ENCODE measurements around the gene ZSCAN31.
A peak's percentile ranks its signal among the peaks of the same experiment; 100 is the strongest.
"Not testable (repeated sequence)": the region's sequence is repeated elsewhere in the genome, so short reads cannot be mapped to it uniquely, and the experiment has no call there.

The ZSCAN31 gene

DNA sequence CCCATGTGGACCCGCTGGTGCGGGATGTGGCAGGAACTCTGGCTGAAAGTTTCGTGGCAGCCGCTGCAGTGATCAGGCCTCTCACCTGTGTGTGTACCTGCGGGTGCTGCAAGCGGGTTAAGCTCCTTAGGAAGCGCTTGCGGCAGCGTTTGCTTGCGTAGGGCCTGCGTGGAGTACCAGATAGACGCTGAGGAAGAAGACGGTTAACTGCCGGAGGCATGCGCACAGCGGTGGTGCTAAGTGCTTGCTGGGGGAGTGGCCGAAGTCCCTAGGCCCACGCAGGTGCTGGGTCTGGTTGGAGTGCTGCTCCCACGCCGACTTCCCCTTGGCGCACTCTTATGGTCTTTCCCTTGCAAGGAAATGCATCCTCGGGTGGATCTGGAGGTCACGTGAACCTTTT lies 23.0 kb downstream of the ZSCAN31 start:
- DNase-seq, result no peak

DNA sequence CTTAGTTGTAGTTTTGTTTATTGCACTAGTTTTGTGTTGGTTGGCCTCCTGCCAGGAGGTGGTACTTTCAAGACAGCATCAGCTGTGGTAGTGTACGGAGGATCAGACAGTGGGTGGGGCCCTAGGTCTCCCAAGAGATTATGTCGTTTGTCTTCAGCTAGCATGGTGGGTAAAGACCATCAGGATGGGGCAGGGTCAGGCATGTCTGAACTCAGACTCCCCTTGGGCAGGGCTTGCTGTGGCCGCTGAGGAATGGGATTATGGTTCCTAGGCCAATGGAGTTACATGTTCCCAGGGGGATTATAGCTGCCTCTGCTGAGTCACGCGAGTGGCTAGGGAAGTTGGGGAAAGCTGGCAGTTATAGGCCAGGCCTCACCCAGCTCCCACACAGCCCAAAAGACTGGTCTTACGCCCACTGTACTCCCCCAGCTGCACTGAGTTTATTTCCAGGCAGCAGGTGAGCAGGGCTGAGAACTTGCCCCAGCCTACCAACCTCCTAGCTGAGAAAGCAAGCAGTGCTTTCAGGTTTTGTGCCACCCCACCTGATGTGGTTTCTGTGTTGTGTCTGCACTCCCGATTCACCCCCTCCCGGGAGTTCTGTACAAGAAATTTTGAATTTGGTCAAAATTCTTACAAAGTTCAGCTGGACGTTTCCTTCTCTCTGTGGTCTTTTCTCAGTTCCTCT lies 24.7 kb downstream of the ZSCAN31 start:
- no peak for DNase-seq

DNA sequence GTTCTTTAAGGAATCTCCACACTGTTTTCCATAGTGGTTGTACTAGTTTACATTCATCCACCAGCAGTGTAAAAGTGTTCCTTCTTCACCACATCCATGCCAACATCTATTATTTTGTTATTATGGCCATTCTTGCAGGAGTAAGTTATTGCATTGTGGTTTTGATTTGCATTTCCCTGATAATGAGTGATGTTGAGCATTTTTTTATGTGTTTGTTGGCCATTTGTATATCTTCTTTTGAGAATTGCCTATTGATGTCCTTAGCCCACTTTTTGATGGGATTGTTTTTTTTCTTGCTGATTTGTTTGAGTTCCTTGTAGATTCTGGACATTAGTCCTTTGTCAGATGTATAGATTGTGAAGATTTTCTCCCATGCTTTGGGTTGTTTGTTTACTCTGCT lies 29.6 kb downstream of the ZSCAN31 start:
- DNase-seq, result not testable (repeated sequence)

DNA sequence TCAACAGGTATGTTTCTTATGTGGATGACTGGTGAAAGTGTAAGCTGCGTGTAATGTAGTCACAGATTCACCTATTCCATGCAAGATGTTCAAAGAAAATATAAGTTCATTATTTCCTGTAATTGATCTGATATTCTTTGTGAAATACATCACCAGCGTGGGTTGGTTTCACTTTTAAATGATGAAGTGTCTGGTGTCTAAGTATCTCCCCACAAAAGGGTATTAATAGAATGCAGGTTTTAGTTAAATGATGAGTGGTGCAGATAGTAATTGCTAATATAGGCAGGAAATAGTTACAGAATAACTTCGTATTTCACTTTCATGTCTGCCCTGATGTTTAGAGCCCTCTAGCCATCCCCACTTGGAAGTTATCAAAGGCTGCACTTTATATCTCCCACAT lies 32.4 kb downstream of the ZSCAN31 start:
- no peak for DNase-seq

DNA sequence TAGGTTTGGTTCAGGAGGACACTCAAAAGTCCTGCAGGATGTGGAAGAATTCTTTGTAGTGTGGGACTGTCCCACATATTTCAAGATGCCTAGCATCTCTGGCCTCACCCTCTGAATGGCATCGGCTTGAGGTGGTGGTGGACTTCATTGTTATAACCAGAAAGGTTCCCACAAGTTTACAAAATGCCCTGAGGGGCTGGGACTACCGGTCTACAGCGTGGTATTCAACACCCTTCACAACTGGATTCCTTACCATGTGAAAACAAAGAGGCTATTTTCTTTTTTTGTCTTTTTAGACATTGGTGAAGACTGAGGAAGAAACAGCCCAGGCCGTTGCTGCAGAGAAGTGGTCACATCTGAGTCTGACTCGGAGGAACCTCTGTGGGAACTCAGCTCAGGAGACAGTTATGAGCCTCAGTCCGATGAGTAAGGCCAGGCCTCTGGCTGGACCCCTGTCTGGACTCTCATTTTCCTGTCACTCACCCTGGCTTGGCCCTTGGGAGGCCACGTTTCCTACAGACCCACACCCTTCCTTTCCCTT lies 39.4 kb downstream of the ZSCAN31 start:
- DNase-seq, result no peak

DNA sequence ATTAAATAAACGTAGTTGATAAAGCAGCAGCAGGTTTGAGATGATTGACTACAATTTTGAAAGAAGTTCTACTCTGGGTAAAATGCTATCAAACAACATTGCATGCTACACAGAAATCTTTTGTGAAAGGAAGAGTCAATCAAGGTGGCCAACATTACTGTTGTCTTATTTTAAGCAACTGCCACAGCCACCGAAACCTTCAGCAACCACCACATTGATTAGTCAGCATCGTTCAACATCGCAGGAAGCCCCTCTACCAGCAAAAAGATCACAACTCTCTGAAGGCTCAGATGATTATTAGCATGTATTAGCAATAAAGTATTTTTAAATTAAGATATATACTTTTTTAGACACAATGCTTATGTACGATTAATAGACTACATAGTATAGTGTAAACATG lies 40.6 kb downstream of the ZSCAN31 start:
- no peak for DNase-seq

DNA sequence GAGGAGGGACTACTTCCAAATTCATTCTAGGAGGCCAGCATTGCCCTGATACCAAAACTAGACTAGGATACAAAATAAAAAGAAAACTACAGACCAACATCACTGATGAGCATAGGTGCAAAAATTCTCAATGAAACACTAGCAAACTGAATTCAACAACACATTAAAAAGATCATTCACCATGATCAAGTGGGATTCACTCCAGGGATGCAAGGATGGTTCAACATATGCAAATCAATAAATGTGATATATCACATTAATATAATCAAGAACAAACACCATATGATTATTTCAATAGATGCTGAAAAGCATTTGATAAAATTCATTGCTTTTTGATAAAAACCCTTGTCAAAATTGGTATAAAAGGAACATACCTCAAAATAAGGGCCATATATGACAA lies 44.4 kb downstream of the ZSCAN31 start:
- DNase-seq, result no peak

DNA sequence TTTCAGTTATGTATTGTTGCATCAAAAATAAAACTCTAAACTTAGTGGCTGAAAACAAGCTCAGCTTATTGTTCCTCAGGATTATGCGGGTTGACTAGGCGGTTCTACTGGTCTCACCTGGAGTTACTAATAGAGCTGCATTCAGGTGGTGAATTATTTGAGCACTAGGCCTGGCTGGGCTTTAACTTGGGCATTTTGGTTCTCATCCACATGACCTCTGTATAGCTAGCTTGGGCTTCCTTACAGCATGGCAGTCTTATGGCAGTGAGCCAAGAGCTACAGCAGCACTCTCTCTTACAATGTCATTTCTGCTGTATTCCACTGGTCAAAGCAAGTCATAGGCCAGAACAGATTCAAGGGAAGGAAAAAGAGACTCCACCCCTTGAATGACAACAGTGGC lies 53.0 kb downstream of the ZSCAN31 start:
- DNase-seq, result no peak

DNA sequence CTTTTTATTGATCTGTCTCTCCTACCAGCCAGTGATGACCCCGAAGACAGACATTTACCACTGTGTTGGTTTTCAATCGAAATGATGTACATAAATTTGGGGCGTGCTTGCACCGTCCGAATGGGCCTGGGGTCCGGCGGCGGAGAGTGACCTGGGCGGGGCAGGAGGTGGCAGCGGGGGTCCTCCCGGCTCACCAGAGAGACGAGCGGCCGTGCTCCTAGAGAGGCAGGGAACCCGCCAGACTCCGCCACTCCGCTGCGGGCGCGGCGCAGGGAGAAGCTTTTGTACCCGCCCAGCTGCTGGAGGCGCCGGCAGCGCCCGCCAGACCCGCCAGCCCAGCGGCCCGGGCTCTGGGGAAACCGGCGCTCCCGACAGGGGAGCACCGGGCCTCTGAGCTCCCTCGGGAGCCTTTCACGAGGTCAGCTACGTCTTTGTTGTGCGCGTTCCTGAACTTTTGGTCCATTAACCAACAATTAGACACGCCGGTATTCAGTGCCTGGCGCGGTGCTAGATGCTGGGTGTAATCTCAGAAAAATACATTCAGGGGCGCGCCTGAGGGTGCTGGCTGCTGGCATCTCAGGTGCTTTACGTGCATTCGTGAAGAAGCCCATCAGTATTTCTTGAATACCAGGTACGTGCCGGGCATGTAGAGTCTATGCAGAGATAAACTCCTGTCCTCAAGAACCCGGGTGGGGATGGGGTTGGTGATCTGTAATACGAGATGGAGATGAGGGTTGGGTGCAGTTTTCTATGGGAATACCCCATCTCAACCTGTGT lies 54.5 kb downstream of the ZSCAN31 start, which contains the start of gene PGBD1:
Gene PGBD1 (plus strand): TSS at position 285 of the 777 bp plus-strand sequence. CDS start 2,242 bp downstream, outside the sequence.
- DNase-seq, result peak; percentile 23 to 44

DNA sequence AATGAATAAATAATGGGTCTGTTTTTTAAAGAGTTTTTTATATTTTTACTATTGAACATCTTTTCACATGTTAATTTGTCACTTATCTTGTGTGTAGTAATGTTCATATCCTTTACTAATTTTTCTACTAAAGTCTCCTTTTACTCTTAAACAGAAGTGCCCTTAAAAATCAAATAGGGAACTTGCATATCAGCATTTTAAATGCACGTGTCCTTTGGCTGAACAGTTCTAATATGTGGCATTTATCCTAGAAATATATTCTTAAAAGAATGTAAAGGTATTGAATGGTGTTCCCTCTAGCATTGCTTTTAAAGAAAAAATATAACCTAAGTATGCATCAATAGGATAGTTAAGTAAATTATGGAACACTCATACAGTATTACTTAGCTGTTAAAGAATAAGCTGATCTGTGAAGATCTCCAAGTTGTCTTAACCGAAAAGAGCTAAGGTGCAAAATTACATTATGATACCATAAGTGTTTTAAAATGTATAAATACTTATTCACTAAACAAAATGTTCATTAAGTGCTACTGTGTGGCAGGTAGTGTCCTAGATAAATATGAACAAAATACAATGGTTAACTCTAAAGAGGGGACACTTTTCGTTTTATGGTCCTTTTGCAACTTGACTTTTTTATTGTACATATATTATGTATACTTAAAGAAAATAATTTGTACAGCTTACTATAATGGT lies 55.2 kb downstream of the ZSCAN31 start:
- DNase-seq, result no peak

DNA sequence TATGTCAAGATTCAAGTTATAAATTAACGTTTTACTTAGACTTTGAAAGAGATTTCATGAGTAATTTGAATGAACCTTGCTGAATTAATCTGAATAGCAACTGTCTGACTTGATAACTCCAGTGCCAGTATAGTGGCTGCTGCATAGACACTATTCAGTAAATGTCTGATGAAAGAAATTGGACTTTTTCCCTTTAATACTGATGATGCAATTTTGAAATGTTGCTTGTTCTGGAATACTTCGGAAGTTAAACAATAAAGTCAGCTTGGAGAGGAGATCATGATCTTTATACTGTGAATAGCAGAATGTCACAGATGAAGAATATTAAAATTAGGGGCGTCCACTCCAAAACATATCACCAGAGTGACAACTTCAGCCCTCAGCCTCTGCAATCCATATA lies 58.2 kb downstream of the ZSCAN31 start:
- DNase-seq, result no peak

DNA sequence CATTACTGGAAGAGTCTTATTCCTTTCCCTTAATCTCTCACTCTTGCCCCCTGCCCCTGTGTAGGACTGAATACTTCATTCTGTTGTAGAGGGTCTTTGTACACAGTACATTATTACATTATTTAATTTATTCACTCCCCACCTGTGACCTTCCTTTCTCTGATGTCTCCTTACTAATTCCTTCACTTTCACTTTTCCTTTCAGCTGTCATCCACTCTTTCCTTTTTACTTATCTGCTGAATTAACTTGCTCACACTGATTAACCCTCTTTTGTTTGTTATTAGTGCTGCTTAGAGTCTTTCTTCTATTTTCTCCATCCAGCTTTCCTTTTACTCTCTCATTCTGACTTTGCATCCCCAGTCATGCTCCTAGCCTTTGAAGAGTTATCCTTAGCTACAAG lies 61.1 kb downstream of the ZSCAN31 start:
- DNase-seq, result peak in 1 of 2 donors; percentile 13

All from bone marrow (tissue), 2 donors.